ENCODE results near the gene SEMA3B.

DNA sequence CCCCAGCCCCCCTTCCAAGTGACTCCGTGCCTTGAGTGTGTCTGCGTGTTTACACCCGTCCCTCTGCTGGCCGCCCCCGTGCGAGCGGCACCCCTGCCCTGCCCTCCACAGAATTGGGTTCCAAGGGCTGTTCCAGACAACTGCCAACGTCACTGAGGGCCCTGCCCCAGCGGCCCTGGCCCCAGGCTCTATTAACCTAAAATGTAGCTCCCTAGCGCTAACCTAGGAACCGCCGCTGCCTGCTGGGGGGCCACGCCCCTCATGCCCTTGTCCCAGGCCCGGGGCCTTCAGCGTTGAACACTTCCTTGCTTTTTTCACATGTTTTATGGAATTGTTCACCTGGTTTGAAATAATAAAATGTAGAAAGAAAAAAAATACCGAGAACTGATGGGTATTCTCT, 10.0 kb upstream of the SEMA3B start:
- TF ChIP-seq, protein P1, sequence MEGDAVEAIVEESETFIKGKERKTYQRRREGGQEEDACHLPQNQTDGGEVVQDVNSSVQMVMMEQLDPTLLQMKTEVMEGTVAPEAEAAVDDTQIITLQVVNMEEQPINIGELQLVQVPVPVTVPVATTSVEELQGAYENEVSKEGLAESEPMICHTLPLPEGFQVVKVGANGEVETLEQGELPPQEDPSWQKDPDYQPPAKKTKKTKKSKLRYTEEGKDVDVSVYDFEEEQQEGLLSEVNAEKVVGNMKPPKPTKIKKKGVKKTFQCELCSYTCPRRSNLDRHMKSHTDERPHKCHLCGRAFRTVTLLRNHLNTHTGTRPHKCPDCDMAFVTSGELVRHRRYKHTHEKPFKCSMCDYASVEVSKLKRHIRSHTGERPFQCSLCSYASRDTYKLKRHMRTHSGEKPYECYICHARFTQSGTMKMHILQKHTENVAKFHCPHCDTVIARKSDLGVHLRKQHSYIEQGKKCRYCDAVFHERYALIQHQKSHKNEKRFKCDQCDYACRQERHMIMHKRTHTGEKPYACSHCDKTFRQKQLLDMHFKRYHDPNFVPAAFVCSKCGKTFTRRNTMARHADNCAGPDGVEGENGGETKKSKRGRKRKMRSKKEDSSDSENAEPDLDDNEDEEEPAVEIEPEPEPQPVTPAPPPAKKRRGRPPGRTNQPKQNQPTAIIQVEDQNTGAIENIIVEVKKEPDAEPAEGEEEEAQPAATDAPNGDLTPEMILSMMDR (IDR thresholded peaks at IDR 0.05), result no peak
- TF ChIP-seq POLR2A (IDR thresholded peaks at IDR 0.05), result no peak
